ENCODE measurements around the gene PRM1. TPM values are rescaled to one million over a fixed set of nuclear protein-coding genes. Genes with fewer than 3 reads are reported as not detected.

Gene PRM1
- total RNA-seq, 1 experiment from 2014 or later: not detected

DNA sequence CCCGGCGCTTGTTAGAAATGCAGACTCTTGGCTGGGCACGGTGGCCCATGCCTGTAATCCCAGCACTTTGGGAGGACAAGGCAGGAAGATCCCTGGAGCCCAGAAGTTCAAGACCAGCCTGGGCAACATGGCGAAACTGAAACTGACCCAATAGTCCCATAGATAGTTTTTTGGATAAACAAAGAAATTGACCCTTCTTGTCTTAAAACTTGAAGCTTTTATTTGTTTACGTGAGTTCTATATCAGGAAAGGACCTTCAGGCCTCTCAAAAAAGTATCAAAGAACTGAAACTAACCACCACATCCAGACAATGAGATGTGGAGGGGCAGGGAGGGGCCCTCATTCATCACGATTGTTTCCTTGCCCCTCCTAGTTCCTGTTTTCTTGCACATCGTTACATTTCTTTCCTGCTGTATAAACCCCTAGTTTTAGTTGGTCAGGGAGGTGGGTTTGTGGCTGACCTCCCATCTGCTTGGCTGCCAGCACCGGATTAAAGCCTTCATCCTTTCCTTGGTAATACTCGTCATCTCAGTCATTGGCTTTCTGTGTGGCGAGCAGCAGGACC lies 29.9 kb upstream of the PRM1 start:
- Histone ChIP-seq H3K9me2 (replicated peaks; ENCODE audit: insufficient read depth, low read length) (no peaks in the 10 kb centered on the region), H3K27ac (ENCODE audit: low read length) (no peak overlapping the region), H3K9me3 (ENCODE audit: low read length) (no peaks in the 10 kb centered on the region), H4K20me1 (ENCODE audit: insufficient read depth, low read depth, low read length) (no peaks in the 10 kb centered on the region), H3K4me3 (ENCODE audit: low read length) (0 out of 2 replicates have a peak overlapping the region, but pooled peaks have one; percentile 7), H3K36me3 (ENCODE audit: insufficient read depth, low read length) (no peaks in the 10 kb centered on the region), H2AFZ (ENCODE audit: low read length) (no peak overlapping the region), H3K4me2 (ENCODE audit: low read depth, low read length, poor library complexity, severe bottlenecking) (peak overlapping the region; percentile 57), H3K27me3 (ENCODE audit: low read length) (peaks cover 2% of the 10 kb centered on the region; the same call in 1 of the 2 replicates), H3K9ac (ENCODE audit: low read length) (no peak overlapping the region), H3K79me2 (ENCODE audit: low read length) (no peaks in the 10 kb centered on the region), H3K4me1 (ENCODE audit: low read length) (peaks cover 28% of the 10 kb centered on the region)
- DNase-seq: peak; percentile 68

DNA sequence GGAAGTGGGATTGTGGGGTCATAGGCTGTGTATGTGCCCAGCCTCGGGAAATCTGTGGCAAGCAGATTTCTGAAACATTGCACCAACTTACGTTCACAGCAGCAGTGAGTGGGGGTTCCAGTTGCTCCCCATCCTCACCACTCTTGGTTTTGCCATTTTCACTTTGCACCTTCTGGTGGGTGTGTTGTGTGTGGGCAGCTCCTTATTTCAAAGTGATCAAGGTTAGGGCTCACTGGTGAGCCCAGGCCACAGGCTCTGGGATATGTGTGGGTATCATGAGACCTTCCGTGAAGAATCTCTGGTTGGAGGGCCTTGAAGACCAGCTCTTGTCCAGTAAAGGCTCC lies 29.5 kb upstream of the PRM1 start:
- Histone ChIP-seq H3K9ac (ENCODE audit: low read length) (no peak overlapping the region), H3K9me3 (ENCODE audit: low read length) (no peaks in the 10 kb centered on the region), H3K4me2 (ENCODE audit: low read depth, low read length, poor library complexity, severe bottlenecking) (peak overlapping the region; percentile 57), H3K4me1 (ENCODE audit: low read length) (peaks cover 28% of the 10 kb centered on the region), H3K9me2 (replicated peaks; ENCODE audit: insufficient read depth, low read length) (no peaks in the 10 kb centered on the region), H2AFZ (ENCODE audit: low read length) (no peak overlapping the region), H4K20me1 (ENCODE audit: insufficient read depth, low read depth, low read length) (no peaks in the 10 kb centered on the region), H3K4me3 (ENCODE audit: low read length) (0 out of 2 replicates have a peak overlapping the region, but pooled peaks have one; percentile 7), H3K36me3 (ENCODE audit: insufficient read depth, low read length) (no peaks in the 10 kb centered on the region), H3K27me3 (ENCODE audit: low read length) (peaks cover 2% of the 10 kb centered on the region; the same call in 1 of the 2 replicates), H3K27ac (ENCODE audit: low read length) (no peak overlapping the region), H3K79me2 (ENCODE audit: low read length) (no peaks in the 10 kb centered on the region)
- DNase-seq: no peak

DNA sequence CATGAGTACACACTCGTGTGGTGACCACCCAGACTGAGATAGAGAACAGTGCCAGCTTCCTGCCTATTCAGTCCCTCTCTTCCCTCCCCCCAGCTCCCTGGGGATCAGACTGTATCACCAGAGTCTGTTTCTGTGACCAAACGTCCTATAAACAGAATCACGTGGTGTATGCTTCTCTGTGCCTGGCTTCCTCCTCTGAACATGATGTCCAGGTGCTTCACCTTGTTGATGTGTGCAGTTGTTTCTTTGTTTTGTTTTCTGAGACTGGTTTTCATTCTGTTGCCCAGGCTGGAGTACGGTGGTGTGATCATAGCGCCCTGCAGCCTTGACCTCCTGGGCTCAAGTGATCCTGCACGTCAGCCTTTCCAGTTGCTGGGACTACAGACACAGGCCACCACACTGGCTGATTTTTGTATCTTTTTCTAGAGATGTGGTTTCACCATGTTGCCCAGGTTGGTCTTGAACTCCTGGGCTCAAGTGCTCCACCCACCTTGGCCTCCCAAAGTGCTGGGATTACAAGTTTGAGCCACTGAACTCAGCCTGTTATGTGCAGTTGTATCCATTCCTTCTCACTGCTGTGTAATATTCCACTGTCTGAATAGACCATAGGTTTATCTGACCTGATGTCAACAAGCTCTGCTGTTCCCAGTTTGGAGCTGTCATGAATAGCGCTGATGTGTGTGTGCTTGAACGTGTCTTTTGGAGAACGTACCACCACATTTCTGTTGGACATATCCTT lies 28.9 kb upstream of the PRM1 start:
- Histone ChIP-seq H2AFZ (ENCODE audit: low read length) (no peak overlapping the region), H3K9ac (ENCODE audit: low read length) (no peak overlapping the region), H3K79me2 (ENCODE audit: low read length) (no peaks in the 10 kb centered on the region), H3K4me2 (ENCODE audit: low read depth, low read length, poor library complexity, severe bottlenecking) (no peak overlapping the region), H4K20me1 (ENCODE audit: insufficient read depth, low read depth, low read length) (no peaks in the 10 kb centered on the region), H3K4me1 (ENCODE audit: low read length) (peaks cover 28% of the 10 kb centered on the region), H3K9me3 (ENCODE audit: low read length) (no peaks in the 10 kb centered on the region), H3K36me3 (ENCODE audit: insufficient read depth, low read length) (no peaks in the 10 kb centered on the region), H3K9me2 (replicated peaks; ENCODE audit: insufficient read depth, low read length) (no peaks in the 10 kb centered on the region), H3K27ac (ENCODE audit: low read length) (no peak overlapping the region), H3K27me3 (ENCODE audit: low read length) (peaks cover 2% of the 10 kb centered on the region; the same call in 1 of the 2 replicates), H3K4me3 (ENCODE audit: low read length) (no peak overlapping the region)
- peak; percentile 58 for DNase-seq

DNA sequence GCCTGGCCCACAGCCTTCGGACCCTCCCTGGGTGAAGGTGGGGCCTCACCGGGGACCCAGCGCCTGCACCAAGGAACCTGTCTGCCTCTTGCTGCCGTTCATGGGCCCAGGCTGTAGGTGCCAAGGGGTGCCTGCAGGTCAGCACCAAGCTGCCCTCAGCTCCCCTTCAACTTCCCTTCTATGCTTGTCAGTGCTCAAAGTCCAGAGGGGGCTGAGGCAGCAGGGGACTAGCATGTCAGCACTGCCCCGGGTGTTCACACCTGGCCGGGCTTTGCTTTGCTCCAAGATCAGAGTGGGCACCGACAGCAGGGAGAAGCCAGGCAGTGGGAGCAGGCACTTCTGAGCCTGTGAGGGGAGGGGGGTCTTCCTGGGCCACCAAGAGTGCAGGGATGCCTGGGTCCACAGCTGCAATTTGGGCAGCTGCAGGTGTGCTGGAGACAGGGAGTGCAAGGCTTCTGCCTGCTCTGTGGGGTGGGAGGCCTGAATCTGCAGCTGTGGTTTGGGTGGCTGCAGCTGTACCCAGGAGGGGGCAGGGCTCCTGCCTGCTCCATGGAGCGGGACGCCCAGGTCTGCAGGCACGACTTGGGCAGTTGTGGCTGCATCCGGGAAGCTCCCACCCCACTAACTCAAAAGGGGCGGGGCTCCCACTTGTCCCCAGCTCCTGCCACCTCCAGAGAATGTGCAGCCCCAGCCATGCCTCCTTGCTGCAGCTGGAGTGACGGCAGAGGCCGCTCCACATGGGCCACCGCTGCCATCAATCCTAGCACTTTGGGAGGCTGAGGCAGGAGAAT lies 27.6 kb upstream of the PRM1 start:
- H3K4me3 ChIP-seq (ENCODE audit: low read length): no peak overlapping the region
- H3K36me3 ChIP-seq (ENCODE audit: insufficient read depth, low read length): no peaks in the 10 kb centered on the region
- H3K9me2 ChIP-seq (replicated peaks; ENCODE audit: insufficient read depth, low read length): no peaks in the 10 kb centered on the region
- no peak overlapping the region for H3K9ac ChIP-seq (ENCODE audit: low read length)
- peaks cover 28% of the 10 kb centered on the region for H3K4me1 ChIP-seq (ENCODE audit: low read length)
- no peaks in the 10 kb centered on the region for H3K79me2 ChIP-seq (ENCODE audit: low read length)
- H2AFZ ChIP-seq (ENCODE audit: low read length): no peak overlapping the region
- peak; percentile 72 for DNase-seq
- H4K20me1 ChIP-seq (ENCODE audit: insufficient read depth, low read depth, low read length): no peaks in the 10 kb centered on the region
- H3K27me3 ChIP-seq (ENCODE audit: low read length): peaks cover 2% of the 10 kb centered on the region; the same call in 1 of the 2 replicates
- no peak overlapping the region for H3K4me2 ChIP-seq (ENCODE audit: low read depth, low read length, poor library complexity, severe bottlenecking)
- H3K9me3 ChIP-seq (ENCODE audit: low read length): no peaks in the 10 kb centered on the region
- H3K27ac ChIP-seq (ENCODE audit: low read length): no peak overlapping the region

DNA sequence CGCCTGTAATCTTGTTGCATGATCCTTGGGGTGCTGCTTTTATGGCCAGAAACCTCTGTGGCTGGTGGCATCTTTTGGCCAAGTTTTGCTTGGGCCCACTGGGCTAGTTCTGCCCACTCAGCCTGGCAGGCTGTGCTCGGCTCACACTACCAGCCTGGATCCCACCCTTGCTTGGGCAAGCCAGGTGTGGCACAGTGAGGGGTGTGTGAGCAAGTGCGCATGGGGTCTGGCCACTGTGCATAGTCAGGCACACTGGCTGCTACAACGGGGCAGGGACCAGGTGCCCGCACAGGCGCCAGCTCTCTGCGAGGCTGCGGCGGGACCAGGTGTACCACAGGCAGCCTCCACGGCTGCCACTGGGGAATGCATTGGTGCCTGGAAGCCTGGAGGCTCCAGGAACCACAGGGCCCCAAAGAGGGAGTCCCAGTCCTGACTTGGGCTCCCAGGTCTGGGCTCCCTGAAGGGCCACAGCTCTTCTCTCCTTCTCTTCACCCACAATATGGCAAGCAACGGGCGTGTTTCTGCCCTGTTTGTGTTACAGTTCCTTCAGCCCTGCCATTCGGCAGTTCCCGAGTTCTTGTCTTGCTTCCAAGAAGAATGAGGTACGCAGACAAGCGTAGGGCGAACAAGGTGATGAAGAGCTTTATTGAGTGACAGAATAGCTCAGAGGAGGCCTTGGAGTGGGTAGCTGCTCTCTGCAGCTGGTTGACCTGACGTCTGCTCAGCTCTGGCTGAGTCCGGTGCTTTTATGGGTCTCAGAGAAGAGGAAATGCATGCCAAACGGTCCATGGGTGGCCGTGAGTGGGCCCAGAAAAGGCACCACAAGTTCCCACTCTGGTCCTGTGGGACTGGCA lies 26.7 kb upstream of the PRM1 start:
- Histone ChIP-seq H3K9me2 (replicated peaks; ENCODE audit: insufficient read depth, low read length) (no peaks in the 10 kb centered on the region), H3K79me2 (ENCODE audit: low read length) (no peaks in the 10 kb centered on the region), H2AFZ (ENCODE audit: low read length) (no peak overlapping the region), H4K20me1 (ENCODE audit: insufficient read depth, low read depth, low read length) (no peaks in the 10 kb centered on the region), H3K36me3 (ENCODE audit: insufficient read depth, low read length) (no peaks in the 10 kb centered on the region), H3K9ac (ENCODE audit: low read length) (no peak overlapping the region), H3K4me3 (ENCODE audit: low read length) (no peak overlapping the region), H3K9me3 (ENCODE audit: low read length) (no peaks in the 10 kb centered on the region), H3K27ac (ENCODE audit: low read length) (no peak overlapping the region), H3K4me2 (ENCODE audit: low read depth, low read length, poor library complexity, severe bottlenecking) (no peak overlapping the region), H3K4me1 (ENCODE audit: low read length) (peaks cover 28% of the 10 kb centered on the region), H3K27me3 (ENCODE audit: low read length) (peaks cover 2% of the 10 kb centered on the region; the same call in 1 of the 2 replicates)
- DNase-seq: no peak

DNA sequence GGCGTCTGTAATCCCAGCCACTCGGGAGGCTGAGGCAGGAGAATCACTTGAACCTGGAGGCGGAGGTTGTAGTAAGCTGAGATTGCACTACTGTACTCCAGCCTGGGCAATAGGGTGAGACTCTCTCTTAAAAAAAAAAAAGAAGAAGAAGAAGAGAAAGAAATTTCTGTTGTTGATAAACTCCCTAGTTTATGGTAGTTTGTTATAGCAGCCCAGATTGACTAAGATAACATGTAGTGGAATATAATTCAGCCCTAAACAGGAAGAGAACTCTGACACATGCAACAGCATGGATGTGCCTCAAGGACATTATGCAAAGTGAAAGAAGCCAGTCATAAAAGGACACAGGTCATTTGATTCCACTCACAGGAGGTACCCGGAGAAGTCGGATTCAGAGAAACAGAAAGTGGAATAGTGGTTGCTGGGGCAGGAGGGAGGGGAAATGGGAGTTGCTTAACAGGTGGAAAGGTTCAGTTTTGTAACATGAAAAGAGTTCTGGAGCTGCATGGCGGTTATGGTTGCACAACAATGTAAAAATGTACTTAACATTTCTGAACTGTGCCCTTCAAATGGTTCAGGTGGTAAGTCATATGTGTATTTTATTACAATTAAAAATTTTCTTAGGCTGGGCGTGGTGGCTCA lies 26.0 kb upstream of the PRM1 start:
- Histone ChIP-seq H3K4me2 (ENCODE audit: low read depth, low read length, poor library complexity, severe bottlenecking) (no peak overlapping the region), H3K36me3 (ENCODE audit: insufficient read depth, low read length) (no peaks in the 10 kb centered on the region), H3K9me2 (replicated peaks; ENCODE audit: insufficient read depth, low read length) (no peaks in the 10 kb centered on the region), H3K4me3 (ENCODE audit: low read length) (no peak overlapping the region), H3K9ac (ENCODE audit: low read length) (no peak overlapping the region), H3K79me2 (ENCODE audit: low read length) (no peaks in the 10 kb centered on the region), H3K27me3 (ENCODE audit: low read length) (peaks cover 2% of the 10 kb centered on the region; the same call in 1 of the 2 replicates), H4K20me1 (ENCODE audit: insufficient read depth, low read depth, low read length) (no peaks in the 10 kb centered on the region), H3K9me3 (ENCODE audit: low read length) (no peaks in the 10 kb centered on the region), H3K4me1 (ENCODE audit: low read length) (peaks cover 24% of the 10 kb centered on the region), H3K27ac (ENCODE audit: low read length) (no peak overlapping the region), H2AFZ (ENCODE audit: low read length) (no peak overlapping the region)
- DNase-seq: no peak

DNA sequence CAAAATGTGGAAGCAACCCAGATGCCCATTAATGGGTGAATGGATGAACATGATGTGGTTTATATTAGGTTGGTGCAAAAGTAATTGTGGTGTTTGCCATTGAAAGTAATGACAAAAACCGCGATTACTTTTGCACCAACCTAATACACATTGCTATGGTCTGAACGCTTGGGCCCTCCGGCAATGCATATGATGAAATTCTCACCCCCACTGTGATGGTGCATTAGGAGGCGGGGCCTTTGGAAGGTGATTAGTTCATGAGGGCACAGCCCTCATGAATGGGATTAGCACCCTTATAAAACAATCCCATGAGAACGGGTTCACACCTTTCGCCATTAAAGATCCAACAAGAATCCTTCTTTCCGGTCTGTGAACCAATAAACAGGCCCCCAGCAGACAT lies 25.3 kb upstream of the PRM1 start:
- H2AFZ ChIP-seq (ENCODE audit: low read length): no peak overlapping the region
- H4K20me1 ChIP-seq (ENCODE audit: insufficient read depth, low read depth, low read length): no peaks in the 10 kb centered on the region
- no peak overlapping the region for H3K27ac ChIP-seq (ENCODE audit: low read length)
- no peaks in the 10 kb centered on the region for H3K9me3 ChIP-seq (ENCODE audit: low read length)
- H3K4me1 ChIP-seq (ENCODE audit: low read length): peaks cover 24% of the 10 kb centered on the region
- H3K27me3 ChIP-seq (ENCODE audit: low read length): peaks cover 2% of the 10 kb centered on the region; the same call in 1 of the 2 replicates
- no peak for DNase-seq
- H3K9ac ChIP-seq (ENCODE audit: low read length): no peak overlapping the region
- H3K4me2 ChIP-seq (ENCODE audit: low read depth, low read length, poor library complexity, severe bottlenecking): no peak overlapping the region
- H3K36me3 ChIP-seq (ENCODE audit: insufficient read depth, low read length): no peaks in the 10 kb centered on the region
- no peaks in the 10 kb centered on the region for H3K79me2 ChIP-seq (ENCODE audit: low read length)
- H3K9me2 ChIP-seq (replicated peaks; ENCODE audit: insufficient read depth, low read length): no peaks in the 10 kb centered on the region
- H3K4me3 ChIP-seq (ENCODE audit: low read length): no peak overlapping the region
